Measurements from ENCODE around the gene LIMS1.

GRCh38 chr2:108580050-108580449 is 45.8 kb downstream of the LIMS1 start:
- TF ChIP-seq POLR2A (IDR thresholded peaks at IDR 0.05) (no peak), CTCF (IDR thresholded peaks at IDR 0.05) (no peak)
